Keratinocyte (primary cell): Measurements from ENCODE around the gene ACTL10.

Experiments
- CTCF ChIP-seq, 3 experiments: IDR thresholded peaks in 1 of 3; conservative IDR thresholded peaks in 1 of 3; optimal IDR thresholded peaks in 1 of 3; 2 replicates in 2 of 3; 3 replicates in 1 of 3; pipeline versions ENCODE3 to v1.5.1; 2011; ENCODE audit warnings: low read length in 3 of 3, mild to moderate bottlenecking in 3 of 3, moderate library complexity in 2 of 3, control low read depth in 1 of 3, inconsistent platforms in 1 of 3; ENCODE audit not compliant: insufficient read depth in 2 of 3; ENCODE audit errors: extremely low read depth in 1 of 3
- EZH2 ChIP-seq: IDR thresholded peaks from one replicate; pipeline ENCODE4 v1.6.1; 2012; ENCODE audit warnings: inconsistent platforms, mild to moderate bottlenecking, low read length, moderate library complexity

GRCh38 chr20:33711446-33711738 lies 44.6 kb downstream of the ACTL10 start:
- TF ChIP-seq CTCF (optimal IDR thresholded peaks at IDR 0.05 in 1 of 3, IDR thresholded peaks at IDR 0.05 in 1 of 3, conservative IDR thresholded peaks at IDR 0.05 in 1 of 3; ENCODE audit: extremely low read depth in 1 of 3, insufficient read depth in 2 of 3, low read length in 3 of 3): no peak
- no peak for TF ChIP-seq EZH2
